CD4-positive, alpha-beta T cell treated with Interleukin-17A for 4 hours (primary cell): ENCODE results near the gene CHCHD3.
"Not testable (repeated sequence)": the region's sequence is repeated elsewhere in the genome, so short reads cannot be mapped to it uniquely, and the experiment has no call there.

ENCODE experiments used
- DNase-seq: peaks from one replicate; pipeline ENCODE4 v3.0.0-alpha.2; 2020; ENCODE audit warnings: mixed read lengths

The CHCHD3 gene

GRCh38 chr7:133040178-133040577 is 41.7 kb downstream of the CHCHD3 start:
- no peak for DNase-seq

- DNase-seq = no peak
Observed at GRCh38 chr7:133039614-133040013, 42.3 kb downstream of the CHCHD3 start.

GRCh38 chr7:133036289-133036688 is 45.6 kb downstream of the CHCHD3 start:
- DNase-seq = no peak

GRCh38 chr7:133035240-133035639 is 46.6 kb downstream of the CHCHD3 start:
- DNase-seq = not testable (repeated sequence)

- DNase-seq = no peak
Observed at GRCh38 chr7:133030346-133030745, 51.5 kb downstream of the CHCHD3 start.

GRCh38 chr7:133029463-133029862 is 52.4 kb downstream of the CHCHD3 start:
- DNase-seq = no peak

DNA sequence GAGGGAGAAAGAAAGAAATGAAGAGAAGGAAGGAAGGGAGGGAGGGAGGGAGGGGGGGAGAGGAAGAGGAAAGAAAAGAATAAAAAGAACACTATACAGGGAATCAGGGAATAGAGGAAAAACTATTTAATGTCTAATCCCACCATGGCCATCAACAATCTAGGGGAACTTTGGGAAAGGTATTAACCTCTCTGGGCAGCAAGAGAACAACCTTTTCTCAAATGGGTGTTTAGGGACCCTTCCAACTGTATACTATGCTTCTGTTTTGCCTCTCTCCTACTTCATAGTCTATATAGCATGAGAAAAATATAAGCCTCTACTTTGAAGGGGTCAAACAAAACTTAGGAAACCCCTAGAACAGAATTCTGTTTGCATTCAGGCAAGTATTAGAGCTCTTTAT is 54.5 kb downstream of the CHCHD3 start:
- no peak for DNase-seq

GRCh38 chr7:133026210-133026859 is 55.6 kb downstream of the CHCHD3 start:
- no peak for DNase-seq

DNA sequence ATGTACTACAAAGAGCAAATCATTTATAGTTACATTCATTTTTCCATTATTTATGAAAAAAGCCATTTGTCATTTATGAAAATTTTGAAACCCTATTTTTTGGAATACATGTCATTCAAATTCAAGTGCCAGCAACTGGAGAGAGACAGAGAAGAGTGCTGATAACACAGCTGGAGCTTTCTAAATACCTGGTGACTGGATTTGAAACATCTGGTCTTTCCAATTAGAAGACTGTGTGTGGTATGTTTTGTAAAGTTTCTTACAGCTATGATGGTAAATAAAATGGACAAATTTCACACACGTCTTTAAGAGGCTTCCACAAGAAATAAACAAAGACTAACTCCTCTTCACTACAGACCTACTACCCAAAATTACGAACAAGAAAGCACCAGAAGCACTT is 56.8 kb downstream of the CHCHD3 start:
- DNase-seq = no peak

DNA sequence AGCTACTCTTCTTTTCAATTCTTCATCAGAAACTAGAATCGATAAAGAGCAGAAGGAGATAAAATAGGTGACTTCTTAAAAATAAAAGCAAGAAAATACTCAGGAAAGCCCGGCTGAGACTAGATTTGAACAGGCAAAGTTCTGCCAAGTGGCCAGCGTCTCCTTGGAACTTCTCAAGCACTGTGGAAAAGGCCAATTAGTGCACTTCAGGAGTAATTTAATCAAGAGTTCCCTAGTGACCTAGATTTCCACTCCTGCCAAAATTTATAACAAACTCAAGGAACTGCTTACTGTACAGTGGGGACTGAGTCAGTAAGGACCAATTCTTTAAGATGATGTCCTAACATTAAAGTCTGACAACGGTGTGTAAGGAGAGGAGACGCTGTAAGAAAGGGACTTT is 57.3 kb downstream of the CHCHD3 start:
- DNase-seq = no peak

DNA sequence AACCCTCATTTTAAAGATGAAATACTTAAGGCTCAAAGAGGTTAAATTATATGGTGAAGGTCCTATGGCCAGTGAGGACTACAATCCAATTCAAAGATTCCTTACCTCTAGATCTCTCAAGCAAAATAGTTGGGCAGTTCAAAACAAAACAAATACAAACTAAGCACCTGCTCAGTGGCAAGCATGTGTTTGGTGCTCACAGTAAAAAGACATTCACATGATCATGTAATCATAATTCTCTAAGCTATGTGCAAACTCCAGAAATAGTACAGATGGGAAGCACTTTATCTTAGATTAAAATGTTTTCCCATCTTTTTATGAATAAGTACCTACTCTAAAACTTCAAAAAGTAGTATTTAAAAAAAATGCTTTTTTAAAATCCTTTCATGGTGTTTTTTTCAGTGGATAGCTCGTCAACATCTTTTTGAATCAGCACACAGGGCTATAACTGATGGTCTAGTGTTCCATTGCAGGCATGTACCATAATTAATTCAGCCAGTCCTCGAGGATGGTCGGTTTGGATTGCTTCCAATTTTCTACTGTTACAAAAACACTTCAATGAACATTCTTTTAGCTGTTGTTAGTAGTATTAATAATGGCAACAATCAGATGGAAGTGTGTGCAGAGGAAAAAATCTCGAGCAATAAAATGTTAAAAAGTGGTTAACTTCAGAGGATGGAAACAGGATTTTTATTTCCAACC is 58.4 kb downstream of the CHCHD3 start:
- DNase-seq = no peak

DNA sequence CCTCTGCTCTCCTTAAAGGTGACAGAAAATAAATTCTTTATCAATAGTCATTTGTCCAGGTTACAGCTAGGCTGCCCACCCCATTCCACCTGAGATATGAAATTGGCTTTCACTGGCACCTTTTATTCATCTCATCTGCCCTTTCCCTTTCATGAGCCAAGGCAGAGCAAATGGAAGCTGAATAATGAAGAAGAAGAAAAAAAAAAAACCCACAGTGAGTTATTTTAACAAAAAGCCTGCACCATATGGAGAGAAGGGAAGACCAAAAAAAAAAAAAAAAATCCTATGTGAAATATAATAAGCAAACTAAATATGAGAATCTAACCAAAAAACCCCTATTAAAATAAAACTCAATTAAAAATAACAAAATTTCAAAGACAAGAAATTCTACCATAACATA is 59.2 kb downstream of the CHCHD3 start:
- no peak for DNase-seq

DNA sequence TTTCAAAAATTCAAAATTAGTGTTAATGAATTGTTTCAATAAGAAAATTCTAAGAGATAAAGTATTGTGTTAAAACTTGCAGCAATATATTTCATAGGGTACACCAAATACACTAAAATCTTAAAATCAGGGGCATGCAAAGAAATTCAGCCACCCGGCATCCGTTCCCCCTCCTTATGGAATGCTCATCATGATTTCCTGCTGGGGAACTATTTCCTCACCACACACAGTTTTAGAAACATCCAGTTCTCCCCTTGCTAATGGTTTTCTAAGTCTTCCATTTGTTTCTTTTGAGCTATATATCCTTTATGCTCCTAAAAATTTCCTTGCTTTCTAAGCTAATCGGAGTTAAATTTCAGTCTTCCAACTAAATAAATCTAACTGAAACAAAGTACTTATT is 60.7 kb downstream of the CHCHD3 start:
- no peak for DNase-seq

GRCh38 chr7:133020496-133020895 is 61.4 kb downstream of the CHCHD3 start:
- no peak for DNase-seq

- DNase-seq = no peak
Observed at GRCh38 chr7:133019590-133019989, 62.3 kb downstream of the CHCHD3 start.

- DNase-seq = no peak
Observed at GRCh38 chr7:133016604-133017003, 65.3 kb downstream of the CHCHD3 start.

GRCh38 chr7:133015888-133016287 is 66.0 kb downstream of the CHCHD3 start:
- DNase-seq = no peak

GRCh38 chr7:133011746-133012145 is 70.1 kb downstream of the CHCHD3 start:
- DNase-seq = no peak

DNA sequence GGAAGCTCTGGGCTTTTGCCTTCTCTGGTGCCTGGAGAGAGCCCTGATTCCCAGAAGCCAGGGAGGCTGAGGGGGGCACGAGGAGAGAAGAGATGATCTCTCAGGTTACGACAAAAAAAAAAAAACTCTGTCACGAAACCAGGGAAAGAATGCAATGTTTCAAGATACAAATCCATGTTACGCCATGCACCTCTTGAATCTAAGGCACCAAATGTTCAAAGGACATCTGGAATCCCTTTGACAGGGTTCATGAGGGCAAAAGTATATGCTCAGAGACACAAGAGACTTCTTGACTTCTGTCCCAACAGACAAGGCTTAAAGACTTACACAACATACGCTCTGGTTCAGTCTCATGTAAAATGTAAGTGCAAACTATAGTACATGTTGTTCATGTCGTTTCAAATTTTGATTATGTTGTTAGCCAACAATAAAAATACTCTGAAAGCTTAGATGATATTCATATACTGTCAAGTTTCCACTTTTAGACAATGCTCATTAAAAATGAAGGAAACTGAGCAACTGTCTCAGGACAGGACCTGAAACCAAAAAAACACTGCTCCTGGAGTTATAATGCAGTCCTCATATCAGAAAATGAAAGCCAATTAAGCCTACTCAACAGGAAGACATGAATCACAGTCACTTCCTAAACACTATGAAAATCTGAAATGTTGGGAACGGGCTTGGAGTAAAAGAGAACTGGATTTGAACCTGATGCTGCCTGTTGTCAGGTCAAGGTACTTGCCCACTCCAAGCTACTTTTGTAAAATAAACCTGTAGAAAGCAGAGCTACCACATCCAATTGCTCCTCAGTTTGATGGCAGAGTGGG is 72.3 kb downstream of the CHCHD3 start:
- DNase-seq = no peak

DNA sequence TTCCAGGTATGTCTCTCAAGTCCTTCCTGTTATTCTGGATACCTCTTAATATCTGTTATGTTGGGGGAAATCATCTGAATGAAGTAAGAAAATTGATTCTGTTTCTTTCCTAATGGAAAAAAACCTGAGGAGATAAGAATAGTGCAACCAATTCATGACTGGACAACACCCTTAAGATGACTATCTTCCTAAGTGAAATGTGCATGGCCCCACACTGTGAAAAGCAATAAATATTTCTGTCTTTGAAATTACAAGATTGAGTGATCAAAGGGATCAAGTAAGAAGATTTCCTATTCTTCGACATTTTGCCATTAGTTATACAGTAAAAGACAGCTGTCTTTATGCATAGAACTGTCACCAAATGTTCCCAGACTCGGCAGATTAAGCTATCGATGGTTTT is 73.9 kb downstream of the CHCHD3 start:
- no peak for DNase-seq

DNA sequence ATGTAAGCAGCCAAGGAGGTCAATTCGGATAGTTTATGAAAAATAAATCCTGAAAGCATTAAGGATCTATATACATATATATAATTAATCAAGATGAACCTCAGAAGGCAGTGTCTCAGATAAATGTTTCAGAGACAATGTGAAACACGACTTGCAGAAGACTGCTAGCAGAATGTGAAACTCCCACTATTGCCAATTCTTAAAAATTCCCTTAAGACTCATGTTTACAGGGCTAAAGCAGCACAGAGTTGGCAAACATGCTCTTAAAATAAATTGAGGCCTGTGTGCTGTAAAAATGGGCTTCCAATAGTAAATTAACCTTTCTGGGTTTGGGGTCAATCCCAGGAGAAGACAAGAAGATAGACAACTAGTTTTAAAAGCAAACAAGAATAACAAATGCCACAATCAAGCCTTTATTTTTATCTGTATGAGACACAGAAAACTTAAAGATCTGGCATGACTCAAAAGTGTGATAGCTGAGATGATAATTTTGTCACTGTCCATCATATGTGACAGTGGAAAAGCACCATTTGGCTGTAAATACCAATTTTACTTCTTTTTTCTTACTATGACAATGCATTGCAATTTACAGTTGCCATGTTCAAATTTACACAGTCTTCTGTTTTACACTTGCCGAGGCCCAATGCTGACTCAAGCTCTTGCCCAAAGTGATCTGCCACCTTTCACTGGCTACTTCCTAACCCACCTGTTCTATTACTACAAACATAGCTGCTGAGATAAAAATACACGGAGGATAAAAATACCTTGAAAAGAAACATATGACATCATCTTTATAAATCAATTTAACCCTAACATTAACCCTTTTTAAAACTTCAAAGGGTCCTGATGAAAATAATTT is 78.6 kb downstream of the CHCHD3 start:
- no peak for DNase-seq

DNA sequence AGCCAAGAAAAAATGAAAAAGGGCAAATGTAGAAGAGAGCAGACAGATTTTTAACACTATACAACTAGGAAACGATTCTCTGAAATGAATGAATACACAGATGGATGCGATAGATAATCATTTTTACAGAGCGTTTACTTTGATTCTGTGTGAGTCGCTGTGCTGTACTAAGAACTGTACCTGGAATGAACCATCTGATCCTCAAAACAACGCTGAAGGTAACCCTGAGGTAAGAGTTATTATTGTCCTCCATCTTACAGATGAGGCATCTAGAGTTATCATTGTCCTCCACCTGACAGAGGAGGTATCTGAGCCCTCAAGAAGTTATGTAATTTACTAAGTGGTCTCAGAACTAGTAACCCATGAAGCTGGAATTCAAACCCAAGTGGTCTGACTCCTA is 80.2 kb downstream of the CHCHD3 start:
- no peak for DNase-seq

DNA sequence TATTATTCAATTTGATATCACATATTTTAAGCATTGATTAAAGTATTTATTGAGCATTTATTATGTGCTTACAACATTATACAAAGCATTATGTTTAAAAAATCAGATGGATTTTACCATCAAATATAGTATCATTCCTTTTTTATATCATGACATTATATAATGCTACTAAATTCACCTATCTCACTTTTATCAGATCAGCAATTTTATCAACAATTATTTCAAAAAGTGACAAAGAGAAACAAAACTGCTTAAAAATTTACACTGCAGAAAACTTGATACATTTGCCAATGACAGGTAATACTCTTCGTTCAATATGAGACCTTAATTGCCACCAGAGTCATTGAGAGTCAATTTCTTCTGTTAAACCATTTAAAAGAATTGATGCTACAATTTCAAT is 82.0 kb downstream of the CHCHD3 start:
- DNase-seq = no peak
